GM06990 (cell line): ENCODE results near the gene ZBTB47.

Experiments
- DNase-seq: peaks from one replicate; pipeline ENCODE4 v3.0.0-alpha.2; 2011; ENCODE audit not compliant: insufficient read length; ENCODE audit errors: extremely low read depth
- H3K27me3 ChIP-seq: replicated peaks from 2 replicates; pipeline ENCODE4 v1.6.0; 2011; ENCODE audit warnings: low read length; ENCODE audit not compliant: control insufficient read depth, insufficient read depth
- H3K36me3 ChIP-seq: 2 replicates; pipeline ENCODE4 v1.5.1; 2011; ENCODE audit warnings: low read length; ENCODE audit not compliant: control insufficient read depth, insufficient read depth
- H3K4me3 ChIP-seq: replicated peaks from 2 replicates; pipeline ENCODE4 v1.5.1; 2011; ENCODE audit warnings: low read depth, mild to moderate bottlenecking, control low read depth, low read length
- TF ChIP-seq, protein P1 (sequence below): IDR thresholded peaks from 2 replicates; pipeline ENCODE4 v1.5.1; 2011; ENCODE audit warnings: low read length, control low read depth, mild to moderate bottlenecking, inconsistent platforms; ENCODE audit not compliant: insufficient read depth, poor library complexity, severe bottlenecking

The ZBTB47 gene

DNA sequence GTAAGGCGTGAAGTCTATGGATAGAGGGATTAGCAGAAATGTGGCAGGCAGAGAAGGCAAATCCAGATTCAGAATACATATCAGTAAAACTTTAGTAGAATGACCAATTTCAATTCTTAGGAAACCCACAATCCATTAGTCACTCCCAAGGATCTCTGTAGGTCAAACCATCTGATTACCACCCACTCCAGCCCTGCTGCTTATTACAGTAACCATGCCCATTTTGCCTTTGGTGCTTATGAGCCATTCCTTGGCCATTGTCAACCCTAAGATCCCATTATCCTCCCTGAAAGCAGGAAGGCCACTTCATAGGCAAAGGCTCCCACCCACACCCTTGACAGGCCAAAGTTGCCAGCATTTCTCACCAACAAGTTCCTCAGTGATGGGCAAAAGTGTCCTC is 26.8 kb downstream of the ZBTB47 start:
- Histone ChIP-seq H3K4me3 (no peak overlapping the region), H3K27me3 (no peaks in the 10 kb centered on the region), H3K36me3 (no peaks in the 10 kb centered on the region)
- TF ChIP-seq, protein P1, sequence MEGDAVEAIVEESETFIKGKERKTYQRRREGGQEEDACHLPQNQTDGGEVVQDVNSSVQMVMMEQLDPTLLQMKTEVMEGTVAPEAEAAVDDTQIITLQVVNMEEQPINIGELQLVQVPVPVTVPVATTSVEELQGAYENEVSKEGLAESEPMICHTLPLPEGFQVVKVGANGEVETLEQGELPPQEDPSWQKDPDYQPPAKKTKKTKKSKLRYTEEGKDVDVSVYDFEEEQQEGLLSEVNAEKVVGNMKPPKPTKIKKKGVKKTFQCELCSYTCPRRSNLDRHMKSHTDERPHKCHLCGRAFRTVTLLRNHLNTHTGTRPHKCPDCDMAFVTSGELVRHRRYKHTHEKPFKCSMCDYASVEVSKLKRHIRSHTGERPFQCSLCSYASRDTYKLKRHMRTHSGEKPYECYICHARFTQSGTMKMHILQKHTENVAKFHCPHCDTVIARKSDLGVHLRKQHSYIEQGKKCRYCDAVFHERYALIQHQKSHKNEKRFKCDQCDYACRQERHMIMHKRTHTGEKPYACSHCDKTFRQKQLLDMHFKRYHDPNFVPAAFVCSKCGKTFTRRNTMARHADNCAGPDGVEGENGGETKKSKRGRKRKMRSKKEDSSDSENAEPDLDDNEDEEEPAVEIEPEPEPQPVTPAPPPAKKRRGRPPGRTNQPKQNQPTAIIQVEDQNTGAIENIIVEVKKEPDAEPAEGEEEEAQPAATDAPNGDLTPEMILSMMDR: no peak
- no peak for DNase-seq

DNA sequence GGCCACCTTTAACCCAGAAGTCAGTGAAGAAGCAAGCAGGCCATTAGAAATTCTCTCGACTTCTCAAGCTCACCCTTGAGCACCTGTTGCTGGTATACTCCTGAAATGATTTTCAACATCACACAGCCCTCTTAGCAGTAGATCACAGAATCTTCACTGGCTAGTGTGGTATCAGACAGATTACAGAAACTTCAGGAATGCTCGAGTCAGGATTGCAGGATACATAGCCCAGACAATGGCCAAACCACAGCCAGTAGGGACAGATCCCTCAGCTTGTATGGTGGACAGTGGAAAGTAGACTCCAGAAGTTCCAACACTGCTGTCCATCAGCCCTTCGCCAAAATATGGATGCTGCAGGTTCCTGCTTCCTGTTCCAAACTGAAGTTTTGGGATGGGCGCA is 27.3 kb downstream of the ZBTB47 start:
- Histone ChIP-seq H3K4me3 (no peak overlapping the region), H3K27me3 (no peaks in the 10 kb centered on the region), H3K36me3 (no peaks in the 10 kb centered on the region)
- DNase-seq: no peak
- TF ChIP-seq, protein P1: no peak

DNA sequence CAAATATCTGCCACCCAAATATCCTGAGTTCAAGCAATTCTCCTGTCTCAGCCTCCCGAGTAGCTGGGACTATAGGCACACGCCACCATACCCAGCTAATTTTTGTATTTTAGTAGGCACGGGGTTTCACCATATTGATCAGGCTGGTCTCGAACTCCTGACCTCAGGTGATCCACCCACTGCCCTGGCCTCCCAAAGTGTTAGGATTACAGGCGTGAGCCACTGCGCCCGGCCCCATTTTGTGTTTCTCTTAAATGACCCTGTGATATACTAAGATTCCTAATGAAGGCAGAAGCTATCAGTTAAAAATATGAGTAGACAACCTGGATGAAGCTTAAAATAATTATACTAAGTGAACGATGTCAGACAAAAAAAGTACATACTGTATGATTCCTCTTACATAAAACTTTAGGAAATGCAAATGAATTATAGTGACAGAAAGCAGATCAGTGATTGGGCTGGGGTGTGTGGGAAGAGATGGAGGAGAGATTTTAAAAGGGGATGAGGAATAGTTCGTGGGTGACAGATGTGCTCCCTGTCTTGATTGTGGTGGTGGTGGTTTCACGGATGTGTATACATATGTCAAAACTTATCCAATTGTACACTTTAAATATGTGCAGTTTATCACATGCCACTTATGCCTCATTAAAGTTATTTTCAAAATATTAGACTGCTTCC is 28.0 kb downstream of the ZBTB47 start:
- Histone ChIP-seq H3K4me3 (no peak overlapping the region), H3K27me3 (no peaks in the 10 kb centered on the region), H3K36me3 (no peaks in the 10 kb centered on the region)
- TF ChIP-seq, protein P1: no peak
- DNase-seq: no peak

DNA sequence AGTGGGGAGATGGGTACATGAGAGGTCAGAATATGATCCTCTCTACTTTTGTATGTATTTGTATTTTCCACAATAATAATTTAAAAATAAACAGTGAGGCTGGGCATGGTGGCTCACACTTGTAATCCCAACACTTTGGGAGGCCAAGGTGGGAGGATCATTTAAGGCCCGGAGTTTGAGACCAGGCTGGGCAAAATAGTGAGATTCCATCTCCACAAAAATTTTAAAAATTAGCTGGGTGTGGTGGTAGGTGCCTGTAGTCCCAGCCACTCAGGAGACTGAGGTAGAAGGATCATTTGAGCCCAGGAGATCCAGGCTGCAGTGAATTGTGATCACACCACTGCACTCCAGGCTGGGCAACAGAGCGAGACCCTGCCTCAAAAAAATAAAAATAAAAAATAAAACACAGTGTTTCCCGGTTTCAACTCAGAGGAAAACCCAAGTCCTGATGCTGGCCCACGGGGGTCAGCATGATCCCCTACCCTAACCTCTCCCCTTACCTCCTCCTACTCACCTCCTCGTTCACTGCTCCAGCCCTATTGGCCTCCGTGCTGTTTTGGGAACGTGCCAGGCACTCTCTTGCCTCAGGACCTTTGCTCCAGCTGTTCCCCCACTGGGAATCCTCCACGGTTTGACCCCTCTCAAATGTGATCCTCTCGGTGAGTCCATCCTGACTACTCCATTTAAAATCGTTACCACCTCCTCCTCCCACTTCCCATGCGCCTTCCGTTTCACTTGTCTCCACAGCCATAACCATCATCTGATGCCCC is 29.0 kb downstream of the ZBTB47 start:
- DNase-seq: no peak
- Histone ChIP-seq H3K27me3 (no peaks in the 10 kb centered on the region), H3K36me3 (no peaks in the 10 kb centered on the region), H3K4me3 (no peak overlapping the region)
- TF ChIP-seq, protein P1: no peak

DNA sequence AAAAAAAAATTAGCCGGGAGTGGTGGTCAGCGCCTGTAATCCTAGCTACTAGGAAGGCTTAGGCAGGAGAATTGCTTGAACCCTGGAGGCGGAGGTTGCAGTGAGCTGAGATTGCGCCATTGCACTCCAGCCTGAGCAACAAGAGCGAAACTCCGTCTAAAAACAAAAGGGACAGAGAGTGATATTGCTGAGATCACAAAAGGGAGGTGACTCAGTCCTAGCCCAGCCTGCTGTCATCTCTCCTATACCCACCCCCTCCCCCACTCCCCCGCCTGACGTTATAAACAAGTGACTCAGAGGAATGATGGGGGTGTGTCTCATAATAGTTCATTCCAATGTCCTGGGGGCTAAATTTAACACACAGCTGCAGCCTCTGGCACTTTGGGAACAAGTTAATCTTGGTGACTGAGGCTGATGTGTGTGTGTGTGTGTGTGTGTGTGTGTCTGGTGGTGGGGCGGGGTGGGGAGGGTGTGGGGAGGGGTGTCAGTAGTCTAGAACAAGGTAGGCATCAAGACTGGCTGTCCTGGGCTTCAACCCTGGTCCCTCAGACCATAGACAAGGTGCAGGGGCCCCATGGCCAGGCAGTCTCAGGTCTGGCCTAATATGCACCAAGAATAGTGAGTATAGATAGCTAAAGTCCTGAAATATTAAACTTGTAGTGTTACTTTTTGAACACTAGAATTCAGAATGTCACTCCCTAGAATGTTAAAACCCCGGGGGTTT is 30.5 kb downstream of the ZBTB47 start:
- DNase-seq: no peak
- Histone ChIP-seq H3K4me3 (no peak overlapping the region), H3K36me3 (no peaks in the 10 kb centered on the region), H3K27me3 (no peaks in the 10 kb centered on the region)
- TF ChIP-seq, protein P1: no peak
